Fibroblast of lung (primary cell): Measurements from ENCODE around the gene TRMT44.

Experiments
- CTCF ChIP-seq, 2 donors: IDR thresholded peaks in 1 of 2; conservative IDR thresholded peaks in 1 of 2; 1 replicate in 1 of 2; 2 replicates in 1 of 2; pipeline ENCODE4 v1.5.1; 2011 to 2012; ENCODE audit warnings: low read length in 2 of 2, control low read depth in 1 of 2, inconsistent platforms in 1 of 2, low read depth in 1 of 2, mild to moderate bottlenecking in 1 of 2
- EZH2 ChIP-seq: IDR thresholded peaks from 2 replicates; pipeline ENCODE4 v1.5.1; 2012; ENCODE audit warnings: low read length, control low read depth, mild to moderate bottlenecking; ENCODE audit errors: missing control alignments

DNA sequence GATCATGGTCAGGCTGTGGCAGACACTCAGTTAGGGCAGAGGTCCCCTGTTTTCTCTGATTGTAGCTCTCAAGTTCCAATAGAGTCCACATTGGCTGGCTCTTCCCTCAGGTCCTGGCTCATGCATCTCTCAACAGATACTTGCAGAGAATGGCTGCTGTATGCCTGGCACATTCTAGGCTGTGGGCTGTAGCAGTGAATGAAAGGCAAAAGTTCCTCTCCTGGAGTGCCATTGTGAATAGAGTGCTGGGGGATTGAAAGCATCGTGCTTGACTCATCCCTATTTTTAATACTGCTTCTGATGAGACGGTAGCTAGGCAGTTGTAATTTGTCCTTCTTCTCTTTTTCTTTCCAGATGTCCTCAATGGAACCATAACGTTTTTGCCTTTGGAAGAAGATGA, 5.5 kb downstream of the TRMT44 start:
- no peak for TF ChIP-seq EZH2
- TF ChIP-seq CTCF (conservative IDR thresholded peaks at IDR 0.05 in 1 of 2, IDR thresholded peaks at IDR 0.05 in 1 of 2; ENCODE audit: low read depth in 1 of 2, low read length in 2 of 2), result no peak
